Liver (tissue), 3 donors: Measurements from ENCODE around the gene ANKRD28.

Experiments
- CTCF ChIP-seq: fragments of 150-350 bp; IDR thresholded peaks from 2 replicates; pipeline ENCODE4 v1.5.1; 2017; ENCODE audit warnings: improper control_type of control experiment, low read depth, low read length; ENCODE audit not compliant: missing input control
- EGR1 ChIP-seq, 2 donors: IDR thresholded peaks; 2 replicates each; pipeline ENCODE4 v1.6.1; 2016 to 2018; ENCODE audit warnings: antibody characterized with exemption in 2 of 2, low read depth in 2 of 2
- GABPA ChIP-seq, 2 donors: IDR thresholded peaks in 1 of 2; conservative IDR thresholded peaks in 1 of 2; 2 replicates each; pipeline ENCODE4 v1.6.1; 2016; ENCODE audit warnings: antibody characterized with exemption in 2 of 2, mild to moderate bottlenecking in 1 of 2, moderate library complexity in 1 of 2
- JUND ChIP-seq, 2 donors: IDR thresholded peaks; 2 replicates each; pipeline ENCODE4 v1.6.1; 2016; ENCODE audit warnings: antibody characterized with exemption in 2 of 2
- MAX ChIP-seq: IDR thresholded peaks from 2 replicates; pipeline ENCODE4 v1.6.1; 2016; ENCODE audit warnings: antibody characterized with exemption
- YY1 ChIP-seq: IDR thresholded peaks from 2 replicates; pipeline ENCODE4 v1.6.1; 2016; ENCODE audit warnings: antibody characterized with exemption, mild to moderate bottlenecking
- TF ChIP-seq, protein P1 (sequence below): IDR thresholded peaks from 2 replicates; pipeline ENCODE4 v1.6.1; 2016; ENCODE audit warnings: antibody characterized with exemption, mild to moderate bottlenecking
- TF ChIP-seq, protein P2 (sequence below): IDR thresholded peaks from 2 replicates; pipeline ENCODE4 v1.6.1; 2016; ENCODE audit warnings: antibody characterized with exemption
- donor health status: healthy.
- donor health status: healthy.

DNA sequence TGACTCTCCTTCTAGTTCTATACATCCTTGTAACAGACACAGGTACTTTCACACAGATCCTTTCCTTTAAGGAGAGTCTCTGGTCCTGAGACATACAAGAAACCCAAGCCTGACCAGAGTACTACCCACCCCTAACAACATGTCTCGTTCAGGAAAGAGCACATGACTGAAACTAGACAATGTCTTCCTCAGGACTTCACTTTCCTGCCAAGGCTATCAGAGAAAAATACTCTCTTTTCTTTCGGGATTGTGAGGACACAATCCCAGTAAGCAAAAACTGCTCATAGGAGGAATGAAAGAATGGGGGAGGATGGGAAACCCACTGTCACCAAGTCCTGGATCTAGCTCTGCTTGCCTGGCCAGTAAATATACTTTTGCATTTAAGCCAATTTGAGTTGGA lies 11.5 kb upstream of the ANKRD28 start:
- TF ChIP-seq, protein P1, sequence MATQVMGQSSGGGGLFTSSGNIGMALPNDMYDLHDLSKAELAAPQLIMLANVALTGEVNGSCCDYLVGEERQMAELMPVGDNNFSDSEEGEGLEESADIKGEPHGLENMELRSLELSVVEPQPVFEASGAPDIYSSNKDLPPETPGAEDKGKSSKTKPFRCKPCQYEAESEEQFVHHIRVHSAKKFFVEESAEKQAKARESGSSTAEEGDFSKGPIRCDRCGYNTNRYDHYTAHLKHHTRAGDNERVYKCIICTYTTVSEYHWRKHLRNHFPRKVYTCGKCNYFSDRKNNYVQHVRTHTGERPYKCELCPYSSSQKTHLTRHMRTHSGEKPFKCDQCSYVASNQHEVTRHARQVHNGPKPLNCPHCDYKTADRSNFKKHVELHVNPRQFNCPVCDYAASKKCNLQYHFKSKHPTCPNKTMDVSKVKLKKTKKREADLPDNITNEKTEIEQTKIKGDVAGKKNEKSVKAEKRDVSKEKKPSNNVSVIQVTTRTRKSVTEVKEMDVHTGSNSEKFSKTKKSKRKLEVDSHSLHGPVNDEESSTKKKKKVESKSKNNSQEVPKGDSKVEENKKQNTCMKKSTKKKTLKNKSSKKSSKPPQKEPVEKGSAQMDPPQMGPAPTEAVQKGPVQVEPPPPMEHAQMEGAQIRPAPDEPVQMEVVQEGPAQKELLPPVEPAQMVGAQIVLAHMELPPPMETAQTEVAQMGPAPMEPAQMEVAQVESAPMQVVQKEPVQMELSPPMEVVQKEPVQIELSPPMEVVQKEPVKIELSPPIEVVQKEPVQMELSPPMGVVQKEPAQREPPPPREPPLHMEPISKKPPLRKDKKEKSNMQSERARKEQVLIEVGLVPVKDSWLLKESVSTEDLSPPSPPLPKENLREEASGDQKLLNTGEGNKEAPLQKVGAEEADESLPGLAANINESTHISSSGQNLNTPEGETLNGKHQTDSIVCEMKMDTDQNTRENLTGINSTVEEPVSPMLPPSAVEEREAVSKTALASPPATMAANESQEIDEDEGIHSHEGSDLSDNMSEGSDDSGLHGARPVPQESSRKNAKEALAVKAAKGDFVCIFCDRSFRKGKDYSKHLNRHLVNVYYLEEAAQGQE: no peak
- TF ChIP-seq CTCF (no peak), EGR1 (IDR thresholded peaks at IDR 0.05; ENCODE audit: low read depth in 2 of 2) (no peak), JUND (IDR thresholded peaks at IDR 0.05) (no peak), YY1 (no peak), MAX (no peak), GABPA (IDR thresholded peaks at IDR 0.05 in 1 of 2, conservative IDR thresholded peaks at IDR 0.05 in 1 of 2) (no peak)
- TF ChIP-seq, protein P2, sequence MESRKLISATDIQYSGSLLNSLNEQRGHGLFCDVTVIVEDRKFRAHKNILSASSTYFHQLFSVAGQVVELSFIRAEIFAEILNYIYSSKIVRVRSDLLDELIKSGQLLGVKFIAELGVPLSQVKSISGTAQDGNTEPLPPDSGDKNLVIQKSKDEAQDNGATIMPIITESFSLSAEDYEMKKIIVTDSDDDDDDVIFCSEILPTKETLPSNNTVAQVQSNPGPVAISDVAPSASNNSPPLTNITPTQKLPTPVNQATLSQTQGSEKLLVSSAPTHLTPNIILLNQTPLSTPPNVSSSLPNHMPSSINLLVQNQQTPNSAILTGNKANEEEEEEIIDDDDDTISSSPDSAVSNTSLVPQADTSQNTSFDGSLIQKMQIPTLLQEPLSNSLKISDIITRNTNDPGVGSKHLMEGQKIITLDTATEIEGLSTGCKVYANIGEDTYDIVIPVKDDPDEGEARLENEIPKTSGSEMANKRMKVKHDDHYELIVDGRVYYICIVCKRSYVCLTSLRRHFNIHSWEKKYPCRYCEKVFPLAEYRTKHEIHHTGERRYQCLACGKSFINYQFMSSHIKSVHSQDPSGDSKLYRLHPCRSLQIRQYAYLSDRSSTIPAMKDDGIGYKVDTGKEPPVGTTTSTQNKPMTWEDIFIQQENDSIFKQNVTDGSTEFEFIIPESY: no peak
